GM18858 (cell line): Measurements from ENCODE around the gene TXNL1.
A peak's percentile ranks its signal among the peaks of the same experiment; 100 is the strongest.
"Not testable (repeated sequence)": the region's sequence is repeated elsewhere in the genome, so short reads cannot be mapped to it uniquely, and the experiment has no call there.

Experiments used
- ATAC-seq: cut with Tn5 transposase; IDR thresholded peaks from one replicate; pipeline ENCODE4 v1.9.1; 2021; ENCODE audit not compliant: unreplicated experiment

The TXNL1 gene

GRCh38 chr18:56645415-56646016 is 7.1 kb upstream of the TXNL1 start:
- no peak for ATAC-seq

- ATAC-seq = no peak
These were observed 5.0 kb upstream of the TXNL1 start for GRCh38 chr18:56643381-56643780.

GRCh38 chr18:56641714-56642337 is 3.4 kb upstream of the TXNL1 start:
- no peak for ATAC-seq

GRCh38 chr18:56639571-56639970 is 1.2 kb upstream of the TXNL1 start:
- ATAC-seq = no peak

DNA sequence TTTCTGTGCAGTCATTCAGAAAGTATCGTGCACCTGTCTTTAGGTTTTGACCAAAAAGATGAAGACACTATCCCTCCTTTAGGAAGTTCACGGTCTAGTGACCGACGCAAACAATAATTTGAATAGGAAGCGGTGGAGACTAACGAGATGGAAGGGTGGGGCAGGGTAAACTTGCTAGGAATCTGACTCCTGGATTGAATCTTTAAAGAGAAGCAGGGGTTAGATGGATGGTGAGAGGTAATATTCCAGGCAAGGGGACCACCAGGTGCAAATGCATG is 651 bp upstream of the TXNL1 start:
- ATAC-seq = no peak

DNA sequence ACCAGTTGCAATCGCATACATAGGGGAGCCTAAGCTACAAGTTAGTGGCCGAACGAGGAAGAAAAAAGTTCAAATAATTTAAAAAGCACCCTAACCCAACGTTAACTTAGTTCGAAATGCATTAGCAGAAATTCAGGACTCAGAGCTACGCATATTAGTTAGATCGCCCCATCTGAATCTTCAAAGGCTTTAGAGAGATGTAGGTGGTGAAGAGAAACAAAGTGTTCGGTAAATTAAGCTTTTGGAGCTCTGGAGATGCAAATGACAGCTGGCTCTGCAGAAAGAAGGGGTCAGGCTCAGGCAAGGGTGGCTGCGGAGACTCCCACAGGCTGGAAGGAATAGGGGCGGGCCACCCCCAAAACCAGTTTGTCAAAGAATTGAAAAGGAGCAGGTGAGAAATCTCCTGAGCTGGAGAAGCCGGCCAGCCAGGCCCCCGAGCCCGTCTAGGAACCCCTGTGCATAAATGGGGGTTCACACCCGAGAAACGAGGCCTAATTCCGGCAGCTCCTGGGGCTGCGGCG is 621 bp downstream of the TXNL1 start:
- no peak for ATAC-seq

DNA sequence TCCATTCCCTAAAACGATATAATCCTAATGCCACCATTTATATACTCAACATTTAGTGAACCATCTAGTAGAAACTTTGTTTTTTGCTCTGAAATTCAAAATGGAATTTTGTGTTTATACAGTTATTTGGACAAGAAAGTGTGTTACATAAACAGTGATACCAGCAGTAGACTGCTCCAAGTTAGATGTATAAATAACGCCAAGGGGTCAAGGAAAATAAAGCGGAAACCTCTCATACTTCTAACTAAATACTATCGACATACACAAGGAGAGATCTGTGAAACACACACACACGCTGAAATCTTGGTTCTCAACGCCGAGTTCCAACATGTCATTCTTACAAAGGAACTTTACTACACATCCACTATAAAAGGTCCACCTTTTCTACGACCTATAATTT is 1.2 kb downstream of the TXNL1 start:
- ATAC-seq = no peak

DNA sequence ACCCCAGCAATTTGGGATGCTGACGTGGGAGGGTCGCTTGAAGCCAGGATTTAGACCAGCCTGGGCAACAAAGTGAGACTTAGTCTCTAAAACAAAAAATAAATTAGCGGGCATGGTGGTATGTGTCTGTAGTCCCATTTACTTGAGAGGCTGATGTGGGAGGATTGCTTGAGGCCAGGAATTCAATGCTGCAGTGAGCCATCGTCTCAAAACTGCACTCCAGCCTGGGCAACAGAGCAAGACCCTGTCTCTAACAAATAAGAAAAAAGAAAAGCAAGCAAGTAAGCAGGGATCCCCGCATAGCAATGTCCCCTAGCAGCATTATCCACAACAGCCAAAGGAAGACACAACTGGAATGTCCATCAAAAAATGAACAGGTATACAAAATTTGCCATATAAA is 3.4 kb downstream of the TXNL1 start:
- ATAC-seq = no peak

GRCh38 chr18:56632070-56633022 is 6.0 kb downstream of the TXNL1 start:
- no peak for ATAC-seq

GRCh38 chr18:56627991-56628390 is 10.4 kb downstream of the TXNL1 start:
- ATAC-seq = no peak

GRCh38 chr18:56615738-56616520 is 22.5 kb downstream of the TXNL1 start:
- no peak for ATAC-seq

DNA sequence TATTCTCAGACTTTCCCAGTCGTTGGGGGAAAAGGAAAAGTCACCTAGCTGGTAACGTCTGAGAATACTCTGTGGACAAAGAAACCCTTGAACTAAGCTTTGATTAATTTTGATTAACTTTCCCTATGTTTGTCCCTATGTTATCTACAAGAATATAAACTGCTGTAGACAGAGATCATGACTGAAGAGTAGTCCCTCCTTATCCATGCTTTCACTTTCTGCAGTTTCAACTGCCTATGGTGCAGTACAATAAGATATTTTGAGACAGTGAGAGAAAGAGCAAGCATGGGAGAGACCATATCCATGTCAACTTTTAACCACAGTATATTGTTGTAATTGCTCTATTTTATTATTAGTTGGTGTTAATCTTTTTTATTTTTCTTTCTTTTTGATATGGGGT is 31.8 kb downstream of the TXNL1 start:
- no peak for ATAC-seq

GRCh38 chr18:56598422-56598821 is 40.0 kb downstream of the TXNL1 start:
- ATAC-seq = no peak

DNA sequence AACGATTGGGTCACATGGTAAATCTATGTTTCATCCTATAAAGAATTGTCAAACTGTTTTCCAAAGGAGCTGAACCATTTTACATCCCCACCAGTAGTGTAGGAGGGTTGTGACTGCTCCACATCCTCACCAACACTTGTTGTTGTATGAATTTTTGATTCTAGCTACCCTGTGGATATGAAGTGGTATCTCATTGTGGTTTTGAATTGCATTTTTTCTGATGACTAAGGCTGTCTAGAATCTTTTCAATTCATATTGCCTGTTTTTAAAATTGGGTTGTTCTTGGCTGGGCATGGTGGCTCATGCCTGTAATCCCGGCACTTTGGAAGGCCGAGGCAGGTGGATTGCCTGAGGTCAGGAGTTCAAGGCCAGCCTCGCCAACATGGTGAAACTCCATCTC is 44.5 kb downstream of the TXNL1 start:
- no peak for ATAC-seq

DNA sequence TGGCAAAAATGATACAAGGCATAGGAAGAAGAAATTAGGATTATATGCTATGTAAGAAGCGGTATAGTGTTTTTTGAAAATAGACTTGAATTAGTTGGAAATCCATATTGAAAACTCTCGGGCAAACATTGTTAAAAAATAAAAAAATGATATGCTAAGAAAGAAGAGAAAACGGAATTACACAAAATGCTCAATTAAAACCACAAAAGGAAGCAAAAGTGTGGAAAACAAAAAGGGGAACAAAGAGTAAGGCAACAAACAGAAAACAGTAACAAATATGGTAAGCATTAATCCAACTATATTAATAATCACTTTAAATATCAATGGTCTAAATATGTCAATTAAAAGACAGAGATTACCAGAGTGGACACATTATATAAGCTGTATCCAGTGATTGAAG is 58.4 kb downstream of the TXNL1 start:
- no peak for ATAC-seq

- no peak for ATAC-seq
These were observed 58.9 kb downstream of the TXNL1 start for GRCh38 chr18:56579451-56579850.

DNA sequence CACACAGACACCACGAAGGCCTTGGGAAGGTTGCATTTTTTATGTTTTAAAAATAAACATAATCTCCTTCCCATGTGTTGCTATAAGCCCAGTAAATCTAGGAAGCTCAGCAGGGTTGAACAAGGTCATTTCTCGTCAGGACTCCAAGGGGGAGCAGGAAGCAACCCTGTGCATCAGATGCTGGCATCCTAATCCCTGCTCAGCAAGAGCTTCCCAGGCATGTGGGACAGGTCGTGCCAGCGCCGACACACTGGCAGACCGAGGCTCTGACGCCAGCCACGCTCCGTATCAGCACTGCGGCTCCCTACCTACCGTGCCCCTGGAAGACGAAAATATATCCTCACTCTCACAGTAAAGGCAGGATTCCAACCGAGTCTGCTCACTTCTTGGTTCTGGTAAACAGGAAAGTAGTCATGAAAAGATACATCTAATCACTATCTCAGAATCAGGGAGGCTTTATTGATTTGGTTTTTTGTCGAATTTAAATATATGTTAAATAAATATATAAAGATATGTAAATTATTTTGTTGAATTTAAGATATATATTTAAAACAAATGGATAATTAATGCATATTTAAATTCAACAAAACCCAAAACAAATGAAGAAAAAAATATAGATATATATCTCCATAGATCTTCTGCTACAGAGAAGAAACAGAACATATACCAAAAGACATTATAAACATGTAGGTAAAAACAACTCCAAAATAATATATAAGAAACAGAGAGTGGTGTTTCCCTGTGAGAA is 61.4 kb downstream of the TXNL1 start:
- no peak for ATAC-seq

DNA sequence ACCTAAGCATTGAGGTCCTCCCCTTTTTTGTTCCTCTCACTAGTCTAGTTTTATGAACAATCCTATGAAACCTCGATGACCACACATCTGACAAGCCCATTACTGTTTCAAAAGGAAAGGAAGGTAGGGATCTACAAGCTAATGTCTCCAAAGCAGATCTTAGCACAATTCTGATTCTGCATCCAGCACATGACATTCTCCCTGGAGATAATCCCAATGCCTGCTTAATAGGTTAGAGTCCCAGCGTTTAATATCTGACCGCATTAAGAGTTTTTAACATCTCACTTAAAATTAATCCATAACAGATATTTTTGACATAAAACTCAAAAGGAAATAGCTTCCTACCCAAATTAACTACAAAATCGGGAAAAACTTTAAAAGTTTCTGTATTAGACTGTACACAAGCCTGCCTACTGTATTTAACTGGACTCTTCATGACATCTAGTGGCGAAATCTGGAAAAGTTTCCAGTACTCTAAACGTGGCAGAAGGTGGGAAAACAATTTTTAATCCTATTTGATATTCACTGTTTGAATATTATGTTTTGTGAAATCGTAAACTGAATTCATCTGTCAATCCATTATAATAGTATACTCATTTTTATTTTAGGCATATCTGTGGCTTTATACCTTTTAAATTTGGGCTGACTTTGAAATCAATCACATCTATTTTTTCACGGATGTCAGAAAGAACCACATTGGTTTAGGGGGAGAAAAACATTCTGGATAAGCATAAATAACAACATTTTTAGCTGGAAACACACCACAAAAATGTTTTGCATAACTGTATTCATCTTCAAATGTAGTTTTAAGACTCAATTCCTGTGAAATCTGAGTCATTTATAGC is 62.4 kb downstream of the TXNL1 start:
- peak; percentile 53 for ATAC-seq

GRCh38 chr18:56574861-56575260 is 63.5 kb downstream of the TXNL1 start:
- ATAC-seq = no peak

- not testable (repeated sequence) for ATAC-seq
These were observed 66.1 kb downstream of the TXNL1 start for GRCh38 chr18:56572267-56572666.
